ENCODE results near the gene SORCS1.

GRCh38 chr10:106612381-106612780 is 552.1 kb downstream of the SORCS1 start:
- TF ChIP-seq CTCF (IDR thresholded peaks at IDR 0.05), result no peak
- TF ChIP-seq POLR2A (IDR thresholded peaks at IDR 0.05), result no peak

Measured in thyroid gland (tissue), 4 donors.